Measurements from ENCODE around the gene ADNP2. TPM values are rescaled to one million over a fixed set of nuclear protein-coding genes. Genes with fewer than 3 reads are reported as not detected.

Gene ADNP2, protein sequence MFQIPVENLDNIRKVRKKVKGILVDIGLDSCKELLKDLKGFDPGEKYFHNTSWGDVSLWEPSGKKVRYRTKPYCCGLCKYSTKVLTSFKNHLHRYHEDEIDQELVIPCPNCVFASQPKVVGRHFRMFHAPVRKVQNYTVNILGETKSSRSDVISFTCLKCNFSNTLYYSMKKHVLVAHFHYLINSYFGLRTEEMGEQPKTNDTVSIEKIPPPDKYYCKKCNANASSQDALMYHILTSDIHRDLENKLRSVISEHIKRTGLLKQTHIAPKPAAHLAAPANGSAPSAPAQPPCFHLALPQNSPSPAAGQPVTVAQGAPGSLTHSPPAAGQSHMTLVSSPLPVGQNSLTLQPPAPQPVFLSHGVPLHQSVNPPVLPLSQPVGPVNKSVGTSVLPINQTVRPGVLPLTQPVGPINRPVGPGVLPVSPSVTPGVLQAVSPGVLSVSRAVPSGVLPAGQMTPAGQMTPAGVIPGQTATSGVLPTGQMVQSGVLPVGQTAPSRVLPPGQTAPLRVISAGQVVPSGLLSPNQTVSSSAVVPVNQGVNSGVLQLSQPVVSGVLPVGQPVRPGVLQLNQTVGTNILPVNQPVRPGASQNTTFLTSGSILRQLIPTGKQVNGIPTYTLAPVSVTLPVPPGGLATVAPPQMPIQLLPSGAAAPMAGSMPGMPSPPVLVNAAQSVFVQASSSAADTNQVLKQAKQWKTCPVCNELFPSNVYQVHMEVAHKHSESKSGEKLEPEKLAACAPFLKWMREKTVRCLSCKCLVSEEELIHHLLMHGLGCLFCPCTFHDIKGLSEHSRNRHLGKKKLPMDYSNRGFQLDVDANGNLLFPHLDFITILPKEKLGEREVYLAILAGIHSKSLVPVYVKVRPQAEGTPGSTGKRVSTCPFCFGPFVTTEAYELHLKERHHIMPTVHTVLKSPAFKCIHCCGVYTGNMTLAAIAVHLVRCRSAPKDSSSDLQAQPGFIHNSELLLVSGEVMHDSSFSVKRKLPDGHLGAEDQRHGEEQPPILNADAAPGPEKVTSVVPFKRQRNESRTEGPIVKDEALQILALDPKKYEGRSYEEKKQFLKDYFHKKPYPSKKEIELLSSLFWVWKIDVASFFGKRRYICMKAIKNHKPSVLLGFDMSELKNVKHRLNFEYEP
- total RNA-seq (23.7 TPM), polyA plus RNA-seq (11.2 TPM)

DNA sequence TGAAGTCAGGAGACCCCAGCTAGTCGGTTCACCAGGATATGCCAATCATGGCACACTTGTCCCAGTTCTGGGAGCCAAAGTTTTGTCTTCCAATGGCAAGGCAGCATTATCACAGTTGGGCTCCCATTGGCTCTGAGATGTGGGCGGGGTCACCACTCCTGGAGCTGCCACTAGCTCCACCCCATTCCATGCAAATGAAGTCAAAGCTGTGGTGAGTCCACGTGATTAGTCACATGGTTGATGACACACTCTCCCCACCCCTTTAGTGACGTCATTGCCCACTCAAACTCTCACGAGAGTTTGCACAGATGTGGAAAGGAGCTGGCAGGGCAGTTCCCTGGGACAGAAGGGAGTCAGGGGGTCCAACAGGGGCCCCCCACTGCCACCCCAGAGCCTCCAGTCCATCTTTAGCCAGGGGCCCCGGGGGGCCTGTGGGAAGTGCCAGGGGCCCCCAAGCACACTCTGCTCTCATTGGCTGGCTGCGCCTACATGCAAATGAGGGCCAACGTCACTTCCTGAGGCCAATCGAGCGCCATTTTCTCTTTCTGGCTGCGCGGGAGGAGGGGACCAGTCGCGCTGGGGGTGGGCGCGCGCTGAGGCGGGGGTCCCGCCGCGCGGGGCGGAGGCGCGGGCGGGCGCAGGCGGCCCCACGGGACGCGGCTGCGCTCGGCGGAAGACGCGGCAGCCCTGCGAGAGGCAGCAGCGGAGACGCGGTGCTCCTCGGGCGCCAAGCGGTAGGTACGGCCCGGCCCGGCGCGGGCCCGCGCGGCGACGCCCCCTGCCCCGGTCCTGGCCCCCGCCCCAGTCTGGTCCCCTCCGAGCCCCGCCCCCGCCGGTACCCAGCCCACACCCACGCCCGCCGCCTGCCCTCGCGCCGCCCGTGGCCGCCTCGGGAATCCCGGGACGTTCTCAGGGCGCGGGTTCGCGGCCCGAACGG, at the start of gene ADNP2:
Gene ADNP2, plus strand, starts transcription at position 524 of the 937 bp plus-strand sequence. CDS start 8,281 bp downstream, outside the sequence.
- no peaks in the 10 kb centered on the region for H3K4me1 ChIP-seq (ENCODE audit: insufficient read depth)
- DNase-seq (ENCODE audit: extremely low spot score), result peak; percentile 80
- peak within 1 kb of the TSS; percentile 98 for H3K4me3 ChIP-seq (ENCODE audit: low read depth, low read length)
- no peaks in the 10 kb centered on the region for H3K36me3 ChIP-seq (ENCODE audit: insufficient read depth)
- WGBS, result 2% methylated on average over 76 of the region's 76 CpGs
- peak within 1 kb of the TSS; percentile 89 for H3K27ac ChIP-seq (ENCODE audit: low read depth)

DNA sequence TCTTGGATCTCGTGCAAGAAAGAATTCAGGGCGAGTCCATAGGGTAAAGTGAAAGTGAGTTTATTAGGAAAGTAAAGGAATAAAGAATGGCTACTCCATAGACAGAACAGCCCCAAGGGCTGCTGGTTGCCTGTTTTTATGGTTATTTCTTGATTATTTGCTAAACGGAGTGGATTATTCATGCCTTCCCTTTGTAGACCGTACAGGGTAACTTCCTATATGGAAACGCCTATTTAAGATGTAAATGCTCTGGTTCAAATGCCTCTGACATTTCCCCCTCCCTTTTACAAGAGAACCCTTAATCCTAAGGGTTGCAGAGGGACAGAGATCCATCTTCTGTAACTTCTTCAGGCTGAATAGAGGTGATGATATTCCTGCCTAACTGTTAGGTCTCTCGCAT, 49.1 kb upstream of the ADNP2 start:
- 85% methylated on average over 6 of the region's 6 CpGs for WGBS
- Histone ChIP-seq H3K36me3 (ENCODE audit: insufficient read depth) (no peaks in the 10 kb centered on the region), H3K4me1 (ENCODE audit: insufficient read depth) (no peaks in the 10 kb centered on the region), H3K27ac (ENCODE audit: low read depth) (no peak overlapping the region), H3K4me3 (ENCODE audit: low read depth, low read length) (no peak overlapping the region)
- DNase-seq (ENCODE audit: extremely low spot score), result no peak

DNA sequence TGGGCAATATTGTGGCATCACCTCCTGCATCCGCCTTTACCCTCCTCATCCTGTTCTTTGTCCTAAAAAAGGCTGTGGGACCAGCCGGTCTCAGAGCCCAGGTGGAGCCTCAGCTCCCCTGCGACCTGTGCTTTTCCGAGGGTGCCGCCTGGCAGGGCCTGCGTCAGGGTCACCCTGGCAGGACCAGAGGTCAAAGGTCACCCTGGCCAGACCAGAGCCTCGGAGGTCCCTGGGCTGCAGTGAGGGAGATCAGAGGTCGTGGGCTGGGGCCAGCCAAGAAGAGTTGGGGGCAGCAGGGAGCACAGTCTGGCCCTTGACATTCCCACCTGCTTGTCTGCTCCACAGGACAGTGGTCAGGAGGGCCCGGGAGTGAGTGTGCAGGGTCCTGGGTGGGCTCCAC, 43.4 kb upstream of the ADNP2 start:
- Histone ChIP-seq H3K4me3 (ENCODE audit: low read depth, low read length) (no peak overlapping the region), H3K27ac (ENCODE audit: low read depth) (no peak overlapping the region), H3K36me3 (ENCODE audit: insufficient read depth) (no peaks in the 10 kb centered on the region), H3K4me1 (ENCODE audit: insufficient read depth) (no peaks in the 10 kb centered on the region)
- 79% methylated on average over 9 of the region's 9 CpGs for WGBS
- DNase-seq (ENCODE audit: extremely low spot score), result no peak

DNA sequence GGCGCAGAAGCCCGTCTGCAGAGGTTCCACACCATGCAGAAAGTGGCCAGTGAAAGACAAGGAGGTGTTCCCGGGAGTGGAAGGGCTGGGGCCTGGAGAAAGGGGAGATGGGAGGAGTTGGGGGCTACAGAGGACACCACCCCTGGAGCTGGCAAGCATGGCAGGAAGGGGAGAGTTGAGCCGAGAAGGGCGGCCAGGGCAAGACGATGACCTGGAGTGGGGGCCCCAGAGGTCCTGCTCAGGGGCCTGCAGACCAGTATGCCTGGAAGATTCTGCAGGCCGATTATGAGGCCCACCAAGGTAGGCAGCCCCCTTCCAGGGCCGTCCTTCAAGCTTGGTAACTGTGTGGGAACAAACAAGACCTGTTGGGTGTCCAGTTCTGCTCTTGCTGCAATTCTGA, 41.7 kb upstream of the ADNP2 start:
- Histone ChIP-seq H3K4me1 (ENCODE audit: insufficient read depth) (no peaks in the 10 kb centered on the region), H3K4me3 (ENCODE audit: low read depth, low read length) (no peak overlapping the region), H3K36me3 (ENCODE audit: insufficient read depth) (no peaks in the 10 kb centered on the region), H3K27ac (ENCODE audit: low read depth) (no peak overlapping the region)
- DNase-seq (ENCODE audit: extremely low spot score), result no peak
- 88% methylated on average over 8 of the region's 8 CpGs for WGBS

DNA sequence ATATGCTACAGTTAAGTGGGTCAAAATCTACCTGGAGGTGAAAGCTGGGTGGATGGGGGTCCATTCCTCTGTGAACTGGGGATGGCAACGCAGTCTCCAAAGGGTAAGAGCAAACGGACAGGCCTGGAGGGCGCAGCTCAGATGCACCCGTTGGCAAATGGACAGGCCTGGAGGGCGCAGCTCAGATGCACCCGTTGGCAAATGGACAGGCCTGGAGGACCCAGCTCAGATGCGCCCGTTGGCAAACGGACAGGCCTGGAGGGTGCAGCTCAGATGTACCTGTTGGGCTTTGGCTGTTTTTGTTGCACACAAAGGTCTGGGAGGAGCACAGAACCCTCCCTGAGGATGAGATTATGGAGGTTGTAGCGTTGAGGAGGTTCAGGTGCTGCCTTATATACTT, 41.2 kb upstream of the ADNP2 start:
- Histone ChIP-seq H3K27ac (ENCODE audit: low read depth) (no peak overlapping the region), H3K4me3 (ENCODE audit: low read depth, low read length) (no peak overlapping the region), H3K36me3 (ENCODE audit: insufficient read depth) (no peaks in the 10 kb centered on the region), H3K4me1 (ENCODE audit: insufficient read depth) (no peaks in the 10 kb centered on the region)
- DNase-seq (ENCODE audit: extremely low spot score), result no peak
- 95% methylated on average over 10 of the region's 10 CpGs for WGBS

DNA sequence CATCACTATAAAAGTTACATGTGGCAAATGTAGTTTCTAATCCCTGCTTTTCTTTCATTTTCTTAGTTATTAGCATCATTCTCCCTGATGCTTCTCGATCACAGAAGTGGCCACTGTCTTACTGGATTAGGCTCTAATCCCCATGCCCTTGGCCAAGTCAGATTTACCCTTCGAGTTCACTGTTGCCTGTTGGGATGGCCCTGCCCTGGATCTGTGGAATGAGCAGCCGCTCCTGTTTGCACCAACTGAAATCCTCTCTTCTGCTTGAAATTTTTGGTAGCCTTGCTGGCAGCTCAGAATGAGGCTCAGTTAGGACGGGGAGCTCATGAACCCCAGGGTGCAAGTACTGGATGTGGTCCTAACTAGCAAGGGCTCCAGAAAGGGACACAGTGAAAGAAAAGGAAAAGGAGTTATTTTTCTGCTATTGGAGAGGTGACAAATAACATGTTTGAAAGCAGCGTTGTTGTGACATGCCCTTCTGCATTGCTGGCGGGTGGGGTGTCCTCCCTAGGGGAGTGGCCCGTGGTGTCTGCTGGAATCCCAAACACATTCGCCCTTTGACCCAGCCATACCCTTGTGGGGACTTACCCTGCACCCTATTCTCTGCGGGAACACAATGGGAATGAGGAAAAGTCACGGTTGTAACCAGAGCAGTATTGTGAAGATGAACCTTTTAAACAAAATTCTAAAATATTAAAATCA, 40.3 kb upstream of the ADNP2 start:
- H3K4me3 ChIP-seq (ENCODE audit: low read depth, low read length), result no peak overlapping the region
- WGBS, result 76% methylated on average over 10 of the region's 10 CpGs
- no peaks in the 10 kb centered on the region for H3K36me3 ChIP-seq (ENCODE audit: insufficient read depth)
- no peak for DNase-seq (ENCODE audit: extremely low spot score)
- no peak overlapping the region for H3K27ac ChIP-seq (ENCODE audit: low read depth)
- H3K4me1 ChIP-seq (ENCODE audit: insufficient read depth), result no peaks in the 10 kb centered on the region

DNA sequence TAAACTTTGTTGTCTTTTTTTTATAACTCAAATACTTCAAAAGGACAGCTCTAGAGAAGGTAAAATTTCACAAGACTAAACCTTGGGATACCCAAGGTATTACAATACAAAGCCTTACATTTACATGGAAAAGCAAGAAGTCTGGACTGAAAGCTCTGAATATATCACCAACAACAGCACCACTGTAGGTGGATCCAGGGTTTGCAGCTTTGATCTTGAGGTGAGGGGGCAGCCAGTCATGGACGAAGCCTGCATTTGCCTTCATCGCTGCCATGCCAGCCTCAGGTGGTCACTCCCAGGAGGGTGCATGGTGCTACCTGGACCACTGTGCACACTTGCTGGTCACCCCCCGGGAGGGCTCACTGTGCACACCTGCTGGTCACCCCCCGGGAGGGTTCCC, 38.2 kb upstream of the ADNP2 start:
- WGBS, result 93% methylated on average over 4 of the region's 4 CpGs
- DNase-seq (ENCODE audit: extremely low spot score), result no peak
- Histone ChIP-seq H3K4me1 (ENCODE audit: insufficient read depth) (no peaks in the 10 kb centered on the region), H3K4me3 (ENCODE audit: low read depth, low read length) (no peak overlapping the region), H3K27ac (ENCODE audit: low read depth) (no peak overlapping the region), H3K36me3 (ENCODE audit: insufficient read depth) (no peaks in the 10 kb centered on the region)

DNA sequence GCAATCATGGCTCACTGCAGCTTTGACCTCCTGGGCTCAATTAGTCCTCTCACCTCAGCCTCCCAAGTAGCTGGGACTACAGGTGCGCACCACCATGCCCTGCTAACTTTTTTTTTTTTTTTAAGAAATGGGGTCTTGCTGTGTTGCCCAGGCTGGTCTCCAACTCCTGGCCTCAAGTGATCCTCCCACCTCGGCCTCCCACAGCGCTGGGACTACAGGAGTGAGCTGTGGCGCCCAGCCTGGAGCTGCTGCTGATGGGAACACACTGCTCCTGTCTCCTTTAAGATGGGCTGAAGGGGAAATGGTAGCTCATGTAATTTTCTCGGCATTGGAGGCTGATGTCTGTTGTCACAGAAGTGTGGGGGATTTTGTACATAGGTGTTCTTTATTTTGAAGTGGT, 34.9 kb upstream of the ADNP2 start:
- no peaks in the 10 kb centered on the region for H3K4me1 ChIP-seq (ENCODE audit: insufficient read depth)
- no peaks in the 10 kb centered on the region for H3K36me3 ChIP-seq (ENCODE audit: insufficient read depth)
- H3K4me3 ChIP-seq (ENCODE audit: low read depth, low read length), result no peak overlapping the region
- 93% methylated on average over 5 of the region's 5 CpGs for WGBS
- H3K27ac ChIP-seq (ENCODE audit: low read depth), result no peak overlapping the region
- no peak for DNase-seq (ENCODE audit: extremely low spot score)

DNA sequence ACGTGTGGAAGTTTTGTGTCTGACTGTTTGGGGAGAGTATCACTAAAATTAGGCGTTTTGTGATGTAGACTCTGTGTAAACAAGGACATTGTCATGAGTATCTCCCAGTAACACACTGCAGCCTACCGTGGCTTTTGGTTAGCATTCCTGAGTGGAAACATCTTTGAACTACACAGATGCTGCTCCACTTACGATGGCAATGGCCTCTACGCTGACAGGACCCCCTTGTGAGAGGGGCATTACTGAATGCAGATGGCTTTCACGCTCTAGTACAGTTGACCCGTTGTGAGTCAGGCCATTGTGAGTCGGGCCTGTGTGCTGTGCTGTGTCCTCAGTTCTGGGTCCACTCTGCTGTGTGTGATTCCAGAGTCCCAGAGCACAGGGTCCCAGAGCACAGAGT, 34.4 kb upstream of the ADNP2 start:
- WGBS, result 70% methylated on average over 8 of the region's 8 CpGs
- Histone ChIP-seq H3K4me3 (ENCODE audit: low read depth, low read length) (no peak overlapping the region), H3K4me1 (ENCODE audit: insufficient read depth) (no peaks in the 10 kb centered on the region), H3K36me3 (ENCODE audit: insufficient read depth) (no peaks in the 10 kb centered on the region), H3K27ac (ENCODE audit: low read depth) (no peak overlapping the region)
- DNase-seq (ENCODE audit: extremely low spot score), result no peak

DNA sequence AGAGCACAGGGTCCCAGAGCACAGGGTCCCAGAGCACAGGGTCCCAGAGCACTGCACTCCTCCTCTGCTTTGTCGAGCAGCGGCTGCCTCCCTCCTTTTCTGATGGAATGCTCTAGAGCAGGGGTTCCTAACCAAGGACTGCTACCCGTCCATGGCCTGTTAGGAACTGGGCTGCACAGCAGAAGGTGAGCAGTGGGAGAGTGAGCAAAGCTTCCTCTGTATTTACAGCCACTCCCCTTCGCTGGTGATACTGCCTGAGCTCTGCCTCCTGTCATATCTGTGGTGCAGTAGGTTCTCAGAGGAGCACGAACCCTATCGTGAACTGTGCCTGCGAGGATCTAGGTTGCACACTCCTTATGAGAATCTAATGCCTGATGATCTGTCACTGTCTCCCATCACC, 33.1 kb upstream of the ADNP2 start:
- WGBS, result 95% methylated on average over 7 of the region's 7 CpGs
- no peak for DNase-seq (ENCODE audit: extremely low spot score)
- Histone ChIP-seq H3K27ac (ENCODE audit: low read depth) (no peak overlapping the region), H3K36me3 (ENCODE audit: insufficient read depth) (no peaks in the 10 kb centered on the region), H3K4me1 (ENCODE audit: insufficient read depth) (no peaks in the 10 kb centered on the region), H3K4me3 (ENCODE audit: low read depth, low read length) (no peak overlapping the region)

DNA sequence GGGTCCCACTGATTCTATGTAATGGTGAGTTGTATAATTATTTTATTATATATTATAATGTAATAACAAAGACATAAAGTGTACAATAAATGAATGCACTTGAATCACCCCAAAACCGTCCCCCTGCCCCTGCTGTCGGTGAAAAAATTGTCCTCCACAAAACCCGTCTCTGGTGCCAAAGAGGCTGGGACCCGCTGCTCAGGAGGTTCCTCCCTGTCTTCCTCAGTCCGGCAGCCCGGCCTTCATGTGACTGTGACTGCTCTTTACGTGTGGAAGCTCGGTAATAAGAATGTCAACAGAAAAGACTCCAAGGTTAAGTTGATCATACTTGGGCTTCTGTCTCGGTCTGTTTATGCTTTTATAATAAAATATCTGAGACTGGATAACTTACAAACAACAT, 32.7 kb upstream of the ADNP2 start:
- no peak for DNase-seq (ENCODE audit: extremely low spot score)
- no peaks in the 10 kb centered on the region for H3K36me3 ChIP-seq (ENCODE audit: insufficient read depth)
- H3K4me3 ChIP-seq (ENCODE audit: low read depth, low read length), result no peak overlapping the region
- 97% methylated on average over 9 of the region's 9 CpGs for WGBS
- H3K4me1 ChIP-seq (ENCODE audit: insufficient read depth), result no peaks in the 10 kb centered on the region
- no peak overlapping the region for H3K27ac ChIP-seq (ENCODE audit: low read depth)

DNA sequence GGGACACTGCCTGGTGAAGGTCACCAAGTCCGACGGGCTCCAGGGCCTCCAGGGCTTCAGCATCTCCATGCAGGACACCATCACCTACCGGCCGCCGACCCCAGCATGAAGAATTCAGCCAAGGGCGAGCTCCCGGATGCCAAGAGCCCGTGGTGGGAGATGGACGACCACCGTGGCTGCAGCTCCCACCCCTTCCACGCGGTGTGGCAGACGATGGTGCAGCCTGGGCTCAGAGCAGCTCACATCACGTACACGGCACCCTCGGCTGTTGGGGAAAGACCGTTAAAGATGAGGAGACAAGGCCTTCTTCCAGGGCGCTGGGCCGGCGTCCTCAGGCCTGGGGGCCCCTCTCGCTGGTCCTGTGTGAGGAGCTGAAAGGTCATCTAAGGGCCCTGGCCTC, 31.2 kb upstream of the ADNP2 start:
- WGBS, result 96% methylated on average over 21 of the region's 21 CpGs
- Histone ChIP-seq H3K27ac (ENCODE audit: low read depth) (no peak overlapping the region), H3K4me3 (ENCODE audit: low read depth, low read length) (no peak overlapping the region), H3K36me3 (ENCODE audit: insufficient read depth) (no peaks in the 10 kb centered on the region), H3K4me1 (ENCODE audit: insufficient read depth) (no peaks in the 10 kb centered on the region)
- DNase-seq (ENCODE audit: extremely low spot score), result no peak

Measured in urinary bladder (tissue), 4 donors.